ENCODE data around the gene TADA2A.
"Not testable (repeated sequence)": the region's sequence is repeated elsewhere in the genome, so short reads cannot be mapped to it uniquely, and the experiment has no call there.

TADA2A gene

DNA sequence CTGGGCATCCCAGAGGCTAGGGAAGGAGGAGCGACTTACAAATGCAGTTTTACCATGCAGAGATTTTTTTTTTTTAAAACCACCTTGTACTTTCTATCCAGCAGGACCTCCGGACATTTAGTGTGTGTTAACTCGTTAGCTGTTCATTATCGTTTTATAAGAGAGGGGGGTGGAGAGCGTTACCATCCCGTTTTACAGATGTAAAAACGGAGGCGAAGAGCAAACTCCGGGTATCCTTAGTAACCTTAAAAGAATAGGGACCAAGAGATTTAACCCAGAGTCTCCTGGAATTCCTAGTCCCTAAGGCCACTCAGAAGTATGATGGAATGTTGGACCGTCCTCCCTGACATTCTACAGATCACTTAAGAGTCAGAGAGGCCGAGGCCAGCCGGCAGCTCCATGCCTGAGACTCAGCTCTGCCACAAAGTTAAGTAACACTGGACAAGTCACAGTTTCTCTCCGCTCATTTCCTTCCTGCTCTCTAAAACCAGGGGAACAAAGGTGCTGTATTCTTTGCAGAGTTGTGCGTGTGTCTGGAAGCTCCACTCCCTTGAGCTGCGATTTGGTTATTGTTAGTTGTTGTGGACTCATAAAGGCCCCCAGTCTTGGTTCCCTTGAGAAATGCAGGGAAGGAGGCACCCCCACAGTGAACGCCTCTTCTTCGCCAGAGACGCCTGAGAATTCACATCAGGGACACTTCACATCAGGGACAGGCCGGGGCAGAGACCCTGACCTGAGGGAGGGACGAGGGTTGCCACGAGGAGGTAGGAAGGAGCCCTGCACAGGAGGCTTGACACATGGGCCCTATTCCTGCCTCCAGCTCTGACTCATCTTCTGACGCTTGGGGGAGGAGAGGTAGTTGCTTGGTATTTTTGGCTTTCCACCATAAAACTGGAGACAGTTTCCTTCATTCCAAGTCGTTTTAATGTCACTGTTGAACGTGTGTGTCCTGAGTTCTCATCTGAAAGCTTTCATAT is 84.2 kb downstream of the TADA2A start:
- DNase-seq = peak in 8 of 56 donors; percentile 12 to 47 (median 18)

DNA sequence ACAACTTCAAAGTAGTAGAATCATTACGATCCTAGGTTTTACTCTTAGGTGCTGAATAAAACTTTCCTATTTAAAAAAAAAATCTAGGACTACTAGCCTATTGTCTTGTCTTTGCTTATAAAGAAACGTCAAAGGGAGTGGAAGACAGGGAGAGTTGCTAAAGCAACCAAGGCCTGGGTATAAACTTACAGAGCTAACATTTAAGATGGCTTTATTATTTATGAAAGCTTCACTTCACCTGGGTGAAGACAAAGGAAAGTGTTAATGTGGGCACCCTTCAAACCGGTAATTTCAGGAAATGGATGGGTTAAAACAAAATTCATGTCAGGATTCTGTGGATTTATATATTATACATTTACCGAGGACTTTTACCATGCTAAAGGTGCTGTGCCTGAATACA is 85.5 kb downstream of the TADA2A start:
- DNase-seq = no peak

DNA sequence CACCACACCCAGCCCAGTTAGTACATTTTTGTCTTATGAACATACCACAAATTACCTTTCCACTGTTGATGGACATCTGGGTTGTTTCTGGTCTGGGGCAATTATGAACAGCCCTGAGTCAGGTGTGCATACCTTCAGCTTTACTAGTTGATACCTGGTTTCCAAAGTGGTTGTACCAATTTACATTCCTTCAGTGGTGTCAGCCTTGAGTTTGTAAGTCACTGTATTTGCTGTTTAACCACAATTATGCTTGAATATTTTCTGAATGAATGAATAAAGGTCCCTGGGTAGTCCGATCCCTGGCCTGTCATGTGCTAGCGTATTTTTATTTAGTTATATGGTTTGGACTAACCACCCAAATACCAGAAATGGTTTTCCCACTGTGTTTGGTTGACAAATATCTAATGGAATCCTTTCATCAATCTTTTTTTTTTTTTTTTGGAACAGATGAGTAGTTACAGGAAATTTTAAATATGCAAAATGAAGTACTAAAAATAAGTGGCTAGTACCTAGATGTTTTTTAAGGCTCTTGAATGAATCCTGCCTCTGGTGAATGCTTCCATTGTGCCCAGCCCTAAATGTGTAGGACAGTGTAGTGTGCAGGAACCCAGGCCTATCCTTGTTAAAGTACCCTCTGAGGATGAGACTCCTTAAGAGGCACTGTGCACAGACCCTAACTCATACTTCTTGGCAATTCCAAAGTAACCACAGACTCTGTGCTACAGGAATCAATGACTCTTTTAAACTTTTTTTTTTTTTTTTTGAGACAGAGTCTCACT is 86.8 kb downstream of the TADA2A start:
- DNase-seq = no peak

DNA sequence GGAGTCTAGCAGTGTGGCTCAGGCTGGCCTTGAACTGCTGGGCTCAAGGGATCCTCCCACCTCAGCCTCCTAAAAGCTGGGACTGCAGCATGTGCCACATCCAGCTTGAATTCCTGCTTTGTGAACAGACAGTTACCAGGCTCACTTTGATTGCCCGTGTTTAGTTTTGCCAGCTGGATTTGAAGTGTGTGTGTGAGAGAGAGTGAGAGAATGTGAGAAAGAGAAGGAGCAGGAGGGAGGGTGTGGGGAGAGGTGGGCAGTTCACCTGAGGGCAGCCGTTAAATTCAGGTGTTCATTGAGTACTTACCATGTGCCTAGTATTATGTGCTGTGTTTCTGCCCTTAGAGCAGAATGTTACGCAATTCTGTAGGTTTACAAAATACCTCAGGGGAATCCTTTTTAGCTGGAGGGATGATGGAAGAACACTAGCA is 87.7 kb downstream of the TADA2A start:
- DNase-seq = no peak

DNA sequence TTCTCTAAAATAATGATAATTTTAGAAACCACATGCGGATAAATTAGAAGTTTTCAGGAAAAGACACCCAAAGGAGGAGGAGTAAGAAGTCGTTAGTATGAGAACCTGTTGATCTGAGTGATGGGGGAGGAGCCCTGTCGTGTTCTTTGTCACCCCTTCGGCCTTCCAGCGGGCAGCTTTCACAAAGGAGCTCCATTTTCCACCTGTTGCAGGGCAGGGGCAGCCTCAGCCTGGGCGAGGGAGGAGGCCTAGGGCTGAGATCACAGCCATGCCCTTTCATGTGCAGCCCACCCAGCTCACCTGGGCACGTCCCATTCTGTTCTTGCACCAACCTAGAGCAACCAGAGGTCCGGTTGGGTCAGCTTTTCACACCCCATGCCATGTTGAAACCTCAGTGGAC is 88.3 kb downstream of the TADA2A start:
- no peak for DNase-seq

DNA sequence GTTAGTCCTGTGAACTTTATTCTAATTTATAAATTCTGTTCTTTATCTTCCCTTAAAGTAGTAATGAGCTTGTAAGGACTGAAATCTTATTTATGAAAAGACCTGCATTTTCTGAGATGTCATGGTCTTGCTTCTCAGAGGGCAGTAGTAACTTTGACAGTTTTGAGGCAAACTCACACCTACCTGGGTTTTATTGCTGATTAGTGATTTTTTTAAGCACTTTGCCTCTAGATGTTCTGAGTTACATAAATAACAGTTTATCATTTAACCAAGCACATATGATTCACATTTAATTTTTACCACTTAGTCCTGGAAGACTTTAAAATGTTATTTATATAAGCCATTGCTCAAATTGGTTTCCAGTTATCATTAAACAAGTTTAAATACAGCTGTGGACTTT is 93.7 kb downstream of the TADA2A start:
- DNase-seq = no peak

DNA sequence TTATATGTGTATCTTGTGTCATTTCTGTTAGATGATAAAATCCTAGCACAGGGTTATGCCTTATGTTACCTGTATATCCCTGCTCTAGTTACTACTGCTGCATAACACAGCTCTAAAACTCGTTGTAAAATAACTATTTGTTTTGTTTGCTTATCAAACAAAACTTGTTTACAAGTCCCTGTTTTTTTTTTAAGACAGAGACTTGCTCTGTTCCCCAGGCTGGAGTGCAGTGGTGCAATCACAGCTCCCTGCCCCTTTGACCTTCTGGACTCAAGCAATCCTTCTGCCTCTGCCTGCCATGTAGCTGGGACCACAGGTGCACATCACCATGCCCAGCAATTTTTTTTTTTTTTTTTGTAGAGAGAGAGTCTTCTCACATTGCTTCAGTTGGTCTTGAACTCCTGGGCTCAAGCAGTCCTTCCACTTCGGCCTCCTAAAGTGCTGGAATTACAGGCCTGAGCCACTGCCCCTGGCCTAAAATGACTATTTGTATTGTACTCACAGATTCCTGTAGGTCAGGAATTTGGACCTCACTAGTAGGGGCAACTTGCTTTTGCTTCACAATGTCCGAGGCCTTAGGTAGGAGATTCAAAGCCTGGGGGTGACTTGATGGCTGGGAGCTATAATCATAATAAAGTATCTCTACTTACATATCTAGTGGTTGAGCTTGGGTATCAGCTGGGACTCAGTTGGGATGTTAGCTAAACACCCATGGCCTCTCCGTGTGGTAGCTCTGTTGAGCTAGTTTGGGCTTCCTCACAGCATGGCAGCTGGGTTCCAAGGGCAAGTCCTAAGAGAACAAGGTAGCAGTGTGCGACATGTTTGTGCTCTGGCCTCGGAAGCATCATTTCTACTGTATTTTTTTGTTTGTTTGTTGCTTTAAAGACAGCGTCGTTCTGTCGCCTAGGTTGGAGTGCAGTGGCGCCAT is 95.6 kb downstream of the TADA2A start:
- no peak for DNase-seq

DNA sequence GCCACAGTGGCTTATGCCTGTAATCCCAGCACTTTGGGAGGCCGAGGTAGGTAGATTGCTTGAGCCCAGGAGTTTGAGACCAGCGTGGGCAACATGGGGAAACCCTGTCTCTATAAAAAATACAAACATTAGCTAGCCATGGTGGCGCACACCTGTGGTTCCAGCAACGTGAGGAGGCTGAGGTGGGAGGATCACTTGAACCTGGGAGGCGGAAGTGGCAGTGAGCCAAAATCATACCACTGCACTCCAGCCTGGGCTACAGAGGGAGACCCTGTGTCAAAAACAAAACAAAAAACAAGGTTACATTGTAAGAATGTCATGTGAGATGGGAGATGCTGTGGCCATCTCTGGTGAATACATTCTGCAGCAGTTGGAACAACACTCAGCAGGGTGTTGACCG is 96.5 kb downstream of the TADA2A start:
- DNase-seq = no peak

DNA sequence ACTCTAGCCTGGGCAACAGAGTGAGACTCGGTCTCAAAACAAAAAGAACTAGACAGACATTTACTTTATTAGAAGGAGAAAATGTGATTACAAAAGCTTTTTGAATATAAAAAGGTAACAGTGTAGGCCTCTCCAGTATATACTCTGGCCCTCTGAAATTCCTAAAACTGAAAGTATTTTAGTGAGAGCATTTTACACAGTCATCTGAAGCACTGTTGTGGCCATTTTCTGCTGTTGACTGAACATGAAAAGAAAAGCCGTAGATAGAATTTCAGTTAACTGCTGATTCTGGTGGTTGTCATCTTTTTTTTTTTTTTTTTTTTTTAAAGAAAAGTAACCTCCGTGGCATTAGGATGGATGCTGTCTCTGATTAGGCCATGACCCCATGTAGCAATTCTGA is 98.6 kb downstream of the TADA2A start:
- DNase-seq = no peak

DNA sequence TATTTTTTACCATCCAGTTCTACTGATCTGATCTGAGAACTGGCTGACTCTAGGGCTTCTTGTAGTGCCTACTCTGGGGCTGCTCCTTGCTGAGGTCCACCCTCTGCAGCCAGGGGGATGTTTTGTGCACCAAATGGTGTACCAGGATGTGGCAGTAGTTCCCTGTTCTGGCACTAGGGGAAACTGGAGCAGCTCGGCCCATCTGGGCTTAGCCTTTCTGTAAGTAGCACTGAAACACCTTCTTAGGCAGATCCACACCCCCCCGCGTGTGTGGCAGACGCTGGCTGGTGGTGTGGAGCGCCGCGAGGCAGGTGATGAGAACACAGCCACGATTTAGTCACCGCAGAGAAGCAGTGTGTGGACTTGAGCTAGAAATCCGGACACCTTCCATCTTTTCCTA is 100.0 kb downstream of the TADA2A start:
- DNase-seq = peak in 16 of 56 donors; percentile 12 to 55 (median 22)

DNA sequence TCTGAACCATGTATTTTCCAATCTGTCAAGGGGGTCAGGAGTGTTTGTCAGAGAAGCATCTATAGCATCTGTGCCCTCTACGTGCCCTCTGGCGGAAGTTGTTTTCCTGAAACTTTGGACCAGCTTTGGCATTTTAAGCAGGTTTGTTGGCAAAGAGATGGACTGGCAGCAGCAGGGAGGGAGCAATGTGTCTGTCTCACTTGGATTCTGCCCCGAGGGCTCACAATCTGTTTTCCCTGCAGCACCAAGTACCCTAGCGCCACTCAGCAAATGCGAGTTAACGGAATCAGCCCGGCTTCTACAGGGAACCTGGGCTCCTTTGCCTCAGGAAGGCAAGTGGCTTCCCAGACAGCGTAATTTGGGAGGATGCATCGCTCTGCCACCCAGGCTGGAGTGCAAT is 100.4 kb downstream of the TADA2A start:
- DNase-seq = peak in 3 of 56 donors; percentile 10 to 44 (median 11)

DNA sequence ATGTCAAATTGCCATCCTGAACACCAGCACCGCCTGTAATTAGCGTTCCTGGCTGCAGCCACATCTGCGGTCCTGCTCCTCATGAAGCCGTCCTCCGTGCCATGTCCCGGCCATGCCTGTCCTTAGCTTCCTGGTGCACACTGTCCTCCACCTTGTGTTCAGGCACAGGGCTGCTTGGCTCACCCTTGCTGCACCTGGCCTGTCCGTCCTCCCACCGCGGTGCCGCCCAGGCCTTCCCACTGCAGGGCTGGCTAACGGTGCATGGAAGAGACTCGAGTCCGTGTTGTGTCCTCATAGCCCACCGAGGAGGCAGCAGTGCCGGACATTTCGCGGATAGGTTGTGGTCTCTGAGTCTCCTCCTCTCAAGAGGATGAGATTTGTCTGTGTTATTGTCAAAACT is 103.4 kb downstream of the TADA2A start:
- no peak for DNase-seq

DNA sequence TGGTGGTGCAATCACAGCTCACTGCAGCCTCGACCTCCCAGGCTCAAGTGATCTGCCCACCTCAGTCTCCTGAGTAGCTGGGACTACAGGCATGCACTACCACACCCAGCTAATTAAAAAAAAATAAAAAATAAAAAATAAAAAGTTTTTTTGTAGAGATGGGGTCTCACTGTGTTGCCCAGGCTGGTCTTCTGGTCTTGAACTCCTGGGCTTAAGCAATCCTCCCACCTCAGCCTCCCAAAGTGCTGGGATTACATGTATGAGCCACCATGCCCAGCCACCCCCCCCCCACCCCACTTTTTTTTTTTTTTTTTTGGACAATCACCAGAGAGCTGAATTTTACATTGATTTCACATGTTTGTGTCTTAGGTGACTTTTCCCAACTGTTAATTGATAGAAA is 105.0 kb downstream of the TADA2A start:
- DNase-seq = not testable (repeated sequence)

DNA sequence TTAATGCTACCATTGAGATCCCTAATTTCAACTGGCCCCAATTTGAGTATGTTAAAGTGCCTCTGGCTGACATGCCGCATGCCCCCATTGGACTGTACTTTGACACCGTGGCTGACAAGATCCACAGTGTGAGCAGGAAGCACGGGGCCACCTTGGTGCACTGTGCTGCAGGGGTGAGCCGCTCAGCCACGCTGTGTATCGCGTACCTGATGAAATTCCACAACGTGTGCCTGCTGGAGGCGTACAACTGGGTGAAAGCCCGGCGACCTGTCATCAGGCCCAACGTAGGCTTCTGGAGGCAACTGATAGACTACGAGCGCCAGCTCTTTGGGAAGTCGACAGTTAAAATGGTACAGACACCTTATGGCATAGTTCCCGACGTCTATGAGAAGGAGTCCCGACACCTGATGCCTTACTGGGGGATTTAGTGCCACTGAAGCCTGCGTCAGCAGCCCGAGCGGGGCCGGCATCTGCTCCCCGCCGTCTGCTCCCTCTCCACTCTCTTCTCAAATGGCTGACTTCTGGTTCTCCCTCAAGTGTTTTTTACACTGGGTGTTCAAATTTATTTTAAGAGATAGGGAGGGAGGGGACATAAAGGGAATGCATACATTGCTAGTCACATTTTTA is 105.9 kb downstream of the TADA2A start:
- DNase-seq = no peak

DNA sequence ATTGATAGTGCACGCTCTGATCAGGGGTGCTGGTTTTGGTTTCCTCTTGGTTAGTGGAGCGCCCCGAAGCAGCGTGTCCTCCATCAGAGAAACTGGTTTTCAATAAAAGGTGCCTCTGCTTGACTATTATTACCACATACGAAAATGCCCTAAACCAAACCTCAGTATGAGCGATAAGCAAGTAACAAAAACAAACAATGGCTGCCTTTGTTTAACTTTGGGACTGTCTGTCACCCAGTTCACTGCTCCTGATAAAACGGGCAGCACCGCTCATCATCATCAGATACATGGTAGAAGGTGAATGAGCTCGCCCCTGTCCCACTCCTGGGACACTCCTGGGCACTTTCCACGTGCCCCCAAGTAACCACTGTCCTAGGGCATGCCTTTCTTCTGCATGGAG is 107.0 kb downstream of the TADA2A start:
- DNase-seq = no peak

DNA sequence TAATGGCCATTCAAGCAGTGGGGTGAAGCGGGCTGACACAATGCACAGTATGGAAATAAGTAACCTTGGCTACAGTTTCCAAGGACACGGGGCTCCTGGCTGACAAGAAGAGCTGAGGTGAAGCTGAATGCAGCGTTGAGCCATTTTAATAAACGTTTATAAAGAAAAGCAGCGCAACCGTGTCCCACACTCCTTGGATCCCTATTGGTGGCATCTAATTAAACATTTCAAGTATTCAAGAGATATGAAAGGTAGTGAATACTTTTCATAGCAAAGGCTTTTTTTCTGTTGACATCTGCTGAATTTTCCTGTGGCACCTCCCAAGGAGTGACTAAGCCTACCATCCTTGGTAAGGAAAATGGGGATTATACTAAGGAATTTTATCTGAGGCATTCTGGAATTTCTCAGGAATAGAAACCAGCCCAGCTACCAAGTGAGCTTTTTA is 109.5 kb downstream of the TADA2A start:
- DNase-seq = peak in 1 of 56 donors; percentile 9

DNA sequence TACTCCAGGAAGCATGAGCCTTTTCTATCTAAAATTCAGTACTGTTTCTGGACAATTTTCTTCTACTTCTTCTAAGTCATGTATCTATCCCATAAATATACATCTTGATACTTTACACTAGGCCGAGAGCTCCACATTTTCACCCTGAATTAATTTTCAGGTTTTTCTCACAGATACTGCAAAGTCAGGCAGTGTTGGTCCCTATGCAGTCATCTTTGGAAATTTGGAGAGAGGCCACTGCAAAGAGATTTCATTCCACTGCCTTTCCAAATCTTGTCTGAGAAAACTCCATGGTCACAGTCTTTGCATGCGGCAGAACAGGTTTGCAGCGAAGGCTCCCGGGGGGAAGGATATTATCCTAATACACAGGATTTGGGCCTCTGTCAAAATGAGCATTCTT is 111.2 kb downstream of the TADA2A start:
- no peak for DNase-seq

DNA sequence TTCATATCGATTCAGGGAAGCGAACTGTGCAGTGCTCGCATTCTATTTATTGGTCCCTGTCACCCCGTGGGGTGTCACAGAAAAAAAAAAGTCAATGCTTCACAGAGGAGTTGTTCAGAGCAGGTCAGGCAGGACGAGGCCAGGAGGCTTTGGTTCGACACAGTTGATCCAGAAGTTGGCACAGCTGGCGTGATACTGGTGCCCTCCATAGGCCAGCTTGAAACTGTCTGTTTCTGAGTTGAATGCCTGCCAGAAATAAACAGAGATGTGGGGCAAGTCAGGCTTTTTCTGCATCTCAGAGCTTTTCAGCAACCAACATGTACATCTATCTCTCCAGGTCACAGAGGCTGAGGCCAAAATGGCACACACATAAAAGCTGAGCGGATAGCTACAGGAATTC is 112.1 kb downstream of the TADA2A start:
- peak in 2 of 56 donors; percentile 6 to 9 for DNase-seq

DNA sequence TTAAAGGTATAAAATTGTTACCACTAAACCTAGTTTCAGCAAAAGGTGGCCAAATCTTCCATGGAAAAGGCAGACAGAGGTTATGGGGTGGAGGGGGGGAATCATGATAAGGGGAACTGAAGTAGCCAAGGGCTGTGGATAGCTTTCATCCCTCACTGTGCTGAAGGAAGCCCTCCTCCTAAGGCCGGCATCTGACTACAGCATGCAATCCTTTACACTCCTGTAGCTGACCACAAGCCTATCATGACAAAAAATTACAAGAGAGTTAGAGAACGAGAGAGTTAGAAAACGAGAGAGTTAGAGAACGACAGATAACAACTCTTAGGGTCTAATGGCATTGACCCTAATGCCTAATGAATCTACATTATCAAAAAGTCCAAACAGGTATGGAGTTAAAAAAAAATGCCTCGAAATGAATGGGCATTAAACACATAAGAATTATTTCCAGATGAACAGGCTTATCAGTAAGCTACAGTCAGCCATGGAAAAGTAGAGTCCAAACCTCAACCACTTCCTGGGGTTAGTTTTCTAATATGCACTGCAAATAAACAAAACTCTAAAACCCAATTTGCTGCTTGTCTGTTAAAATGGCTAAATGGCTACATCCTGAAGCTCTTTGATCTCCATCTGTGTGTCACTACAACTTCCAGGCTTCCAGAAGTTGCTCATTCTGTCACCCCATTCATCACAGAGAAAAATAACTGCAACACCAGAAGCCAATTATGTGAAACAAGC is 112.7 kb downstream of the TADA2A start:
- no peak for DNase-seq

DNA sequence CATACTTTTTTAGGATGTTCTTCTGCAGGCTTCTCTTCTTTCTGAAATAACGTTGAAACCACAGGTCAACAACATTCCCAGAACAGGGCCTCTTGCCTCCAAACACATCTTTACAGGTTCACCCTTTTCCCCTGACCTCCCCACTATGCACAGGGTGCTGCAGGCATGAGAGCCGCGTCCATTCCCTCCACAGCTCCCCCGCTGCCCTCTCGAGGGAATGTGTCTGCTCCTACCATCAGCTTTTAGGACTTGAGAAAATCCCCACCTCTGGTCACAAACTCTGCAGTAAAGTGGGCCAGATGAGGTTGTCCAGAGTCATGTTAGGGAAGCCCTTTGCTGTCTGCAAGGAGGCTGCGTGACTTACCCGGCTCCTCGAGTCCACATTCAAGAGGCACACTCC is 113.5 kb downstream of the TADA2A start:
- no peak for DNase-seq

Data from amygdala (tissue), 56 donors.